Measurements from ENCODE around the gene CELF2. TPM values are rescaled to one million over a fixed set of nuclear protein-coding genes. Genes with fewer than 3 reads are reported as not detected.

The CELF2 gene
- total and polyA plus RNA-seq, 2 donors from 2014 or later, result 1.7 to 39.2 TPM

- no peak for FAIRE-seq
- no peaks in the 10 kb centered on the region for H3K27me3 ChIP-seq (ENCODE audit: control insufficient read depth, insufficient read depth, low read length)
- no peaks in the 10 kb centered on the region for H3K36me3 ChIP-seq (ENCODE audit: control insufficient read depth in 2 of 3, insufficient read depth in 3 of 3, low read length in 3 of 3)
- H3K9ac ChIP-seq (ENCODE audit: low read length in 3 of 3), result no peak overlapping the region
- intact Hi-C loops (cut with DNase I), result no loop called here
- H3K4me1 ChIP-seq (ENCODE audit: control insufficient read depth in 2 of 3, insufficient read depth in 2 of 3, low read depth in 1 of 3, low read length in 3 of 3), result no peaks in the 10 kb centered on the region
- no peak overlapping the region for H3K27ac ChIP-seq (ENCODE audit: low read depth in 2 of 2, low read length in 2 of 2)
- no peak overlapping the region for H3K4me3 ChIP-seq (ENCODE audit: low read length in 3 of 3)
- no peaks in the 10 kb centered on the region for H3K9me3 ChIP-seq (ENCODE audit: control insufficient read depth in 2 of 3, insufficient read depth in 1 of 3, low read length in 3 of 3)
- DNase-seq, result no peak
- no peak for TF ChIP-seq CTCF (IDR thresholded peaks at IDR 0.05; ENCODE audit: borderline replicate concordance, extremely low read depth, insufficient read depth)
These were observed 25.9 kb downstream of the CELF2 start for GRCh38 chr10:11043446-11044127.

GRCh38 chr10:11045487-11045886, 27.8 kb downstream of the CELF2 start:
- Histone ChIP-seq H3K9me3 (ENCODE audit: control insufficient read depth in 2 of 3, insufficient read depth in 1 of 3, low read length in 3 of 3) (no peaks in the 10 kb centered on the region), H3K4me1 (ENCODE audit: control insufficient read depth in 2 of 3, insufficient read depth in 2 of 3, low read depth in 1 of 3, low read length in 3 of 3) (no peaks in the 10 kb centered on the region), H3K36me3 (ENCODE audit: control insufficient read depth in 2 of 3, insufficient read depth in 3 of 3, low read length in 3 of 3) (no peaks in the 10 kb centered on the region), H3K27me3 (ENCODE audit: control insufficient read depth, insufficient read depth, low read length) (no peaks in the 10 kb centered on the region), H3K27ac (ENCODE audit: low read depth in 2 of 2, low read length in 2 of 2) (no peak overlapping the region), H3K4me3 (ENCODE audit: low read length in 3 of 3) (no peak overlapping the region), H3K9ac (ENCODE audit: low read length in 3 of 3) (no peak overlapping the region)
- no peak for FAIRE-seq
- no peak for TF ChIP-seq CTCF (IDR thresholded peaks at IDR 0.05; ENCODE audit: borderline replicate concordance, extremely low read depth, insufficient read depth)
- intact Hi-C loops (cut with DNase I), result no loop called here
- no peak for DNase-seq

GRCh38 chr10:11045995-11046775, 28.5 kb downstream of the CELF2 start:
- no peak for FAIRE-seq

More at GRCh38 chr10:11045995-11046775, 28.5 kb downstream of the CELF2 start:
- Histone ChIP-seq H3K27ac (ENCODE audit: low read depth in 2 of 2, low read length in 2 of 2) (no peak overlapping the region), H3K9ac (ENCODE audit: low read length in 3 of 3) (no peak overlapping the region), H3K4me1 (ENCODE audit: control insufficient read depth in 2 of 3, insufficient read depth in 2 of 3, low read depth in 1 of 3, low read length in 3 of 3) (no peaks in the 10 kb centered on the region), H3K36me3 (ENCODE audit: control insufficient read depth in 2 of 3, insufficient read depth in 3 of 3, low read length in 3 of 3) (no peaks in the 10 kb centered on the region), H3K9me3 (ENCODE audit: control insufficient read depth in 2 of 3, insufficient read depth in 1 of 3, low read length in 3 of 3) (no peaks in the 10 kb centered on the region), H3K4me3 (ENCODE audit: low read length in 3 of 3) (no peak overlapping the region), H3K27me3 (ENCODE audit: control insufficient read depth, insufficient read depth, low read length) (no peaks in the 10 kb centered on the region)
- TF ChIP-seq CTCF (IDR thresholded peaks at IDR 0.05; ENCODE audit: borderline replicate concordance, extremely low read depth, insufficient read depth), result no peak
- peak in 1 of 5 donors; percentile 40 for DNase-seq
- intact Hi-C loops (cut with DNase I), result no loop called here

All from kidney (tissue), 14 donors.